ENCODE measurements around the gene C22orf15. TPM values are rescaled to one million over a fixed set of nuclear protein-coding genes. Genes with fewer than 3 reads are reported as not detected.

C22orf15 gene
- polyA plus RNA-seq, 1 donor = 0.33 TPM

Other genes starting within 250 kb of the C22orf15 start
- gene IGLL1, start 182.7 kb upstream of the C22orf15 start, polyA plus RNA-seq (ENCODE audit: insufficient read length) = 0.76 TPM
- gene DRICH1, start 130.7 kb upstream of the C22orf15 start, polyA plus RNA-seq (ENCODE audit: insufficient read length) = 0.35 TPM
- 1.2 TPM for gene RGL4, start 72.0 kb upstream of the C22orf15 start, polyA plus RNA-seq (ENCODE audit: insufficient read length)
- 5.0 TPM for gene ZNF70, start 11.9 kb upstream of the C22orf15 start, polyA plus RNA-seq (ENCODE audit: insufficient read length)
- gene VPREB3, start 8.6 kb upstream of the C22orf15 start, polyA plus RNA-seq (ENCODE audit: insufficient read length) = 0.66 TPM
- 57.6 TPM for gene CHCHD10, start 5.0 kb downstream of the C22orf15 start, polyA plus RNA-seq (ENCODE audit: insufficient read length)
- gene MMP11, start 9.9 kb downstream of the C22orf15 start, polyA plus RNA-seq (ENCODE audit: insufficient read length) = 9.1 TPM
- 67.8 TPM for gene SMARCB1, start 24.0 kb downstream of the C22orf15 start, polyA plus RNA-seq (ENCODE audit: insufficient read length)
- gene DERL3, start 76.0 kb downstream of the C22orf15 start, polyA plus RNA-seq (ENCODE audit: insufficient read length) = 0.66 TPM
- 9.8 TPM for gene SLC2A11, start 94.9 kb downstream of the C22orf15 start, polyA plus RNA-seq (ENCODE audit: insufficient read length)
- gene MIF, start 131.4 kb downstream of the C22orf15 start, polyA plus RNA-seq (ENCODE audit: insufficient read length) = 131 TPM
- 3.7 TPM for gene GSTT2B, start 198.2 kb downstream of the C22orf15 start, polyA plus RNA-seq (ENCODE audit: insufficient read length)
- gene DDTL, start 203.9 kb downstream of the C22orf15 start, polyA plus RNA-seq (ENCODE audit: insufficient read length) = 4.6 TPM
- gene DDT, start 211.5 kb downstream of the C22orf15 start, polyA plus RNA-seq (ENCODE audit: insufficient read length) = 59.2 TPM
- 0.32 TPM for gene GSTT2, start 217.1 kb downstream of the C22orf15 start, polyA plus RNA-seq (ENCODE audit: insufficient read length)
- not detected for gene GSTT4, start 242.5 kb downstream of the C22orf15 start, polyA plus RNA-seq (ENCODE audit: insufficient read length)
- 32.5 TPM for gene CABIN1, start 248.3 kb downstream of the C22orf15 start, polyA plus RNA-seq (ENCODE audit: insufficient read length)

Data from forelimb muscle (tissue), 1 donor.